WTC11 (cell line): ENCODE results near the gene TSC22D2. TPM values are rescaled to one million over a fixed set of nuclear protein-coding genes. Genes with fewer than 3 reads are reported as not detected.

Experiments
- ATAC-seq: fragments of 200-7000 bp; cut with Tn5 transposase; 2 replicates; pipeline ENCODE4 v1.10.0; 2021; ENCODE audit warnings: mild to moderate bottlenecking, moderate library complexity
- CTCF ChIA-PET: fragments of 300-600 bp; sonication (Branson Sonifier 250); formaldehyde crosslinking; loops from one replicate; lab custom pipeline; 2021; ENCODE audit warnings: antibody characterized with exemption; lab: Charles Lee
- POLR2A ChIA-PET: fragments of 350-600 bp; sonication (Branson Sonifier 250); formaldehyde crosslinking; loops from one replicate; lab custom pipeline; 2021; ENCODE audit warnings: antibody characterized with exemption; lab: Charles Lee
- DNase-seq: peaks from one replicate; pipeline ENCODE4 v3.0.0; 2021; ENCODE audit warnings: low spot score
- H3K27ac Mint-ChIP-seq: 2 replicates; pipeline ENCODE4 v1.8.0; 2021; ENCODE audit warnings: mixed read lengths
- H3K27me3 Mint-ChIP-seq: 2 replicates; pipeline ENCODE4 v1.8.0; 2021; ENCODE audit warnings: low read depth, mild to moderate bottlenecking, moderate library complexity, mixed read lengths
- H3K36me3 Mint-ChIP-seq: 2 replicates; pipeline ENCODE4 v1.8.0; 2021; ENCODE audit warnings: mixed read lengths
- H3K4me1 Mint-ChIP-seq: 2 replicates; pipeline ENCODE4 v1.8.0; 2022; ENCODE audit warnings: mixed read lengths
- H3K4me3 Mint-ChIP-seq: 2 replicates; pipeline ENCODE4 v1.8.0; 2021; ENCODE audit warnings: mild to moderate bottlenecking, moderate library complexity, mixed read lengths
- H3K9me3 Mint-ChIP-seq: 2 replicates; pipeline ENCODE4 v1.8.0; 2021; ENCODE audit warnings: mixed read lengths
- CBFB ChIP-seq: sonication (generic); formaldehyde crosslinking; IDR thresholded peaks from 2 replicates; pipeline ENCODE4 v1.8.1; 2022; ENCODE audit warnings: mild to moderate bottlenecking, low read depth, missing genetic modification reagents
- CDX4 ChIP-seq: fragments of 250-450 bp; sonication (Bioruptor Pico); IDR thresholded peaks from 2 replicates; pipeline ENCODE4 v1.9.0; 2021; ENCODE audit warnings: moderate library complexity, mild to moderate bottlenecking, inconsistent platforms, borderline replicate concordance
- CREM ChIP-seq: sonication (generic); formaldehyde crosslinking; IDR thresholded peaks from 2 replicates; pipeline ENCODE4 v1.8.1; 2022; ENCODE audit warnings: mild to moderate bottlenecking, missing genetic modification reagents, moderate library complexity
- CTCF ChIP-seq: fragments of 200-600 bp; IDR thresholded peaks from 2 replicates; pipeline ENCODE4 v1.8.0; 2022; ENCODE audit warnings: antibody characterized with exemption
- ELF4 ChIP-seq: sonication (generic); formaldehyde crosslinking; IDR thresholded peaks from 2 replicates; pipeline ENCODE4 v1.8.1; 2022; ENCODE audit warnings: low read depth, mild to moderate bottlenecking, moderate library complexity, missing genetic modification reagents
- FOXJ3 ChIP-seq: sonication (generic); formaldehyde crosslinking; IDR thresholded peaks from 2 replicates; pipeline ENCODE4 v1.9.0; 2021; ENCODE audit warnings: missing genetic modification reagents, mild to moderate bottlenecking, borderline replicate concordance
- JUN ChIP-seq: sonication (generic); formaldehyde crosslinking; IDR thresholded peaks from 2 replicates; pipeline ENCODE4 v1.8.0; 2023; ENCODE audit warnings: mild to moderate bottlenecking, missing genetic modification reagents
- KAT7 ChIP-seq: sonication (generic); formaldehyde crosslinking; IDR thresholded peaks from 2 replicates; pipeline ENCODE4 v1.8.1; 2023; ENCODE audit warnings: missing genetic modification reagents, mild to moderate bottlenecking, borderline replicate concordance
- MYBL2 ChIP-seq: sonication (generic); formaldehyde crosslinking; IDR thresholded peaks from 2 replicates; pipeline ENCODE4 v1.8.1; 2023; ENCODE audit warnings: mild to moderate bottlenecking, moderate library complexity, missing genetic modification reagents
- OVOL2 ChIP-seq: fragments of 250-450 bp; sonication (Bioruptor Pico); IDR thresholded peaks from 2 replicates; pipeline ENCODE4 v1.9.0; 2021; ENCODE audit warnings: mild to moderate bottlenecking, borderline replicate concordance
- PREB ChIP-seq: sonication (generic); formaldehyde crosslinking; IDR thresholded peaks from 2 replicates; pipeline ENCODE4 v1.8.1; 2022; ENCODE audit warnings: mild to moderate bottlenecking, missing genetic modification reagents, moderate library complexity, borderline replicate concordance
- TCF7 ChIP-seq: sonication (generic); formaldehyde crosslinking; IDR thresholded peaks from 2 replicates; pipeline ENCODE4 v1.8.0; 2022; ENCODE audit warnings: mild to moderate bottlenecking, low read depth, missing genetic modification reagents, moderate library complexity
- TP53 ChIP-seq: sonication (generic); formaldehyde crosslinking; IDR thresholded peaks from 2 replicates; pipeline ENCODE4 v1.8.1; 2023; ENCODE audit warnings: mild to moderate bottlenecking, missing genetic modification reagents
- ZNF121 ChIP-seq: sonication (generic); formaldehyde crosslinking; IDR thresholded peaks from 2 replicates; pipeline ENCODE4 v1.8.0; 2023; ENCODE audit warnings: missing genetic modification reagents
- ZNF138 ChIP-seq: sonication (generic); formaldehyde crosslinking; conservative IDR thresholded peaks from 2 replicates; pipeline ENCODE4 v1.8.1; 2022; ENCODE audit warnings: mild to moderate bottlenecking, moderate library complexity, missing genetic modification reagents
- ZNF232 ChIP-seq: sonication (generic); formaldehyde crosslinking; IDR thresholded peaks from 2 replicates; pipeline ENCODE4 v1.8.0; 2022; ENCODE audit warnings: mild to moderate bottlenecking, missing genetic modification reagents
- ZNF532 ChIP-seq: fragments of 250-450 bp; sonication (Bioruptor Pico); IDR thresholded peaks from 2 replicates; pipeline ENCODE4 v1.9.0; 2021; ENCODE audit warnings: mild to moderate bottlenecking, borderline replicate concordance
- total RNA-seq: library from RNA; stranded (reverse); gene quantifications from 3 replicates; pipeline ENCODE4 v1.2.3, GENCODE V29; 2021
- TF ChIP-seq, protein P1 (sequence below): sonication (generic); formaldehyde crosslinking; IDR thresholded peaks from 2 replicates; pipeline ENCODE4 v1.8.0; 2022; ENCODE audit warnings: mild to moderate bottlenecking, missing genetic modification reagents
- TF ChIP-seq, protein P2 (sequence below): sonication (generic); formaldehyde crosslinking; IDR thresholded peaks from 2 replicates; pipeline ENCODE4 v1.8.0; 2023; ENCODE audit warnings: mild to moderate bottlenecking, missing genetic modification reagents
- TF ChIP-seq, protein P3 (sequence below): sonication (generic); formaldehyde crosslinking; conservative IDR thresholded peaks from 2 replicates; pipeline ENCODE4 v1.8.1; 2022; ENCODE audit warnings: mild to moderate bottlenecking, missing genetic modification reagents
- TF ChIP-seq, protein P4 (sequence below): sonication (generic); formaldehyde crosslinking; IDR thresholded peaks from 2 replicates; pipeline ENCODE4 v1.8.0; 2022; ENCODE audit warnings: mild to moderate bottlenecking, missing genetic modification reagents
- TF ChIP-seq, protein P5 (sequence below): fragments of 250-450 bp; sonication (Bioruptor Pico); IDR thresholded peaks from 2 replicates; pipeline ENCODE4 v1.9.0; 2021; ENCODE audit warnings: mild to moderate bottlenecking

The TSC22D2 gene
- total RNA-seq, 1 experiment from 2014 or later, result 24.0 TPM

GRCh38 chr3:150419959-150420358 lies 11.9 kb downstream of the TSC22D2 start:
- H3K36me3 Mint-ChIP-seq, result no peaks in the 10 kb centered on the region
- no peak for ATAC-seq
- no peak for DNase-seq
- H3K4me1 Mint-ChIP-seq, result peaks cover 19% of the 10 kb centered on the region
- no peaks in the 10 kb centered on the region for H3K27me3 Mint-ChIP-seq
- POLR2A ChIA-PET, result no interaction called here
- CTCF ChIA-PET, result no interaction called here
- no peak overlapping the region for H3K27ac Mint-ChIP-seq
- no peak overlapping the region for H3K4me3 Mint-ChIP-seq
- TF ChIP-seq MYBL2 (CRISPR knock-in tag) (no peak), CREM (CRISPR knock-in tag) (no peak), ELF4 (no peak), TP53 (CRISPR knock-in tag) (no peak), PREB (CRISPR knock-in tag) (no peak), ZNF532 (no peak), ZNF138 (CRISPR knock-in tag) (no peak), TCF7 (CRISPR knock-in tag) (no peak), OVOL2 (no peak), CBFB (no peak), CTCF (no peak), KAT7 (CRISPR knock-in tag) (no peak)
- TF ChIP-seq, protein P1, sequence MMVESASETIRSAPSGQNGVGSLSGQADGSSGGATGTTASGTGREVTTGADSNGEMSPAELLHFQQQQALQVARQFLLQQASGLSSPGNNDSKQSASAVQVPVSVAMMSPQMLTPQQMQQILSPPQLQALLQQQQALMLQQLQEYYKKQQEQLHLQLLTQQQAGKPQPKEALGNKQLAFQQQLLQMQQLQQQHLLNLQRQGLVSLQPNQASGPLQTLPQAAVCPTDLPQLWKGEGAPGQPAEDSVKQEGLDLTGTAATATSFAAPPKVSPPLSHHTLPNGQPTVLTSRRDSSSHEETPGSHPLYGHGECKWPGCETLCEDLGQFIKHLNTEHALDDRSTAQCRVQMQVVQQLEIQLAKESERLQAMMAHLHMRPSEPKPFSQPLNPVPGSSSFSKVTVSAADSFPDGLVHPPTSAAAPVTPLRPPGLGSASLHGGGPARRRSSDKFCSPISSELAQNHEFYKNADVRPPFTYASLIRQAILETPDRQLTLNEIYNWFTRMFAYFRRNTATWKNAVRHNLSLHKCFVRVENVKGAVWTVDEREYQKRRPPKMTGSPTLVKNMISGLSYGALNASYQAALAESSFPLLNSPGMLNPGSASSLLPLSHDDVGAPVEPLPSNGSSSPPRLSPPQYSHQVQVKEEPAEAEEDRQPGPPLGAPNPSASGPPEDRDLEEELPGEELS (CRISPR knock-in tag), result no peak
- TF ChIP-seq, protein P2, sequence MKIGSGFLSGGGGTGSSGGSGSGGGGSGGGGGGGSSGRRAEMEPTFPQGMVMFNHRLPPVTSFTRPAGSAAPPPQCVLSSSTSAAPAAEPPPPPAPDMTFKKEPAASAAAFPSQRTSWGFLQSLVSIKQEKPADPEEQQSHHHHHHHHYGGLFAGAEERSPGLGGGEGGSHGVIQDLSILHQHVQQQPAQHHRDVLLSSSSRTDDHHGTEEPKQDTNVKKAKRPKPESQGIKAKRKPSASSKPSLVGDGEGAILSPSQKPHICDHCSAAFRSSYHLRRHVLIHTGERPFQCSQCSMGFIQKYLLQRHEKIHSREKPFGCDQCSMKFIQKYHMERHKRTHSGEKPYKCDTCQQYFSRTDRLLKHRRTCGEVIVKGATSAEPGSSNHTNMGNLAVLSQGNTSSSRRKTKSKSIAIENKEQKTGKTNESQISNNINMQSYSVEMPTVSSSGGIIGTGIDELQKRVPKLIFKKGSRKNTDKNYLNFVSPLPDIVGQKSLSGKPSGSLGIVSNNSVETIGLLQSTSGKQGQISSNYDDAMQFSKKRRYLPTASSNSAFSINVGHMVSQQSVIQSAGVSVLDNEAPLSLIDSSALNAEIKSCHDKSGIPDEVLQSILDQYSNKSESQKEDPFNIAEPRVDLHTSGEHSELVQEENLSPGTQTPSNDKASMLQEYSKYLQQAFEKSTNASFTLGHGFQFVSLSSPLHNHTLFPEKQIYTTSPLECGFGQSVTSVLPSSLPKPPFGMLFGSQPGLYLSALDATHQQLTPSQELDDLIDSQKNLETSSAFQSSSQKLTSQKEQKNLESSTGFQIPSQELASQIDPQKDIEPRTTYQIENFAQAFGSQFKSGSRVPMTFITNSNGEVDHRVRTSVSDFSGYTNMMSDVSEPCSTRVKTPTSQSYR (CRISPR knock-in tag), result no peak
- TF ChIP-seq, all 79 proteins: peak for 0
- H3K9me3 Mint-ChIP-seq, result no peaks in the 10 kb centered on the region

DNA sequence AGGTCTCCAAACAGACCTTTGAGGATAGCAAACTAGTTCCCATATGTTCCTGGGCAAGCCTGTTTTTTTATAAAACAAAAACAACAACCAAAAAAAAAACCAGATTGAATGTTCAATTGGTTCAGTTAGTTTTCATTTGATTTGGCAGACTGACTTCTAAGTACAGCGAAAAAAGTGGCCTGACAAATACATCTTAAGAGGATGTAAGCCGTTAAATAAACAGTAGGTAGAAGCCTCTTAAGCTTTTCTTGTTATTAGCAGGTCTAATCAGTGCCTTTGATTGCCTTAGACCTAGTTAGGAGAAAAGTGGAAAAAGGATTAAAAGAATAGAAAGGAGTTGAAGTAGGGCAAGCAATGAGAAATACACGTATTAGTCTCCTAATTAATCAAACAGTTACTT lies 13.2 kb downstream of the TSC22D2 start:
- ChIA-PET CTCF (interaction anchor here (1.1 kb wide), 1 partner anchor 11 kb away, joined by 3 read pairs; no protein-coding TSS in a partner anchor), POLR2A (no interaction called here)
- H3K27ac Mint-ChIP-seq, result no peak overlapping the region
- no peak for ATAC-seq
- no peaks in the 10 kb centered on the region for H3K27me3 Mint-ChIP-seq
- H3K9me3 Mint-ChIP-seq, result no peaks in the 10 kb centered on the region
- peaks cover 19% of the 10 kb centered on the region for H3K4me1 Mint-ChIP-seq
- H3K36me3 Mint-ChIP-seq, result no peaks in the 10 kb centered on the region
- DNase-seq, result no peak
- H3K4me3 Mint-ChIP-seq, result no peak overlapping the region
- TF ChIP-seq CDX4 (CRISPR knock-in tag) (no peak), FOXJ3 (no peak), TCF7 (CRISPR knock-in tag) (no peak), JUN (CRISPR knock-in tag) (no peak), ZNF232 (CRISPR knock-in tag) (no peak), ZNF121 (CRISPR knock-in tag) (no peak)
- TF ChIP-seq, protein P3, sequence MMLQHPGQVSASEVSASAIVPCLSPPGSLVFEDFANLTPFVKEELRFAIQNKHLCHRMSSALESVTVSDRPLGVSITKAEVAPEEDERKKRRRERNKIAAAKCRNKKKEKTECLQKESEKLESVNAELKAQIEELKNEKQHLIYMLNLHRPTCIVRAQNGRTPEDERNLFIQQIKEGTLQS (CRISPR knock-in tag), result no peak
- TF ChIP-seq, protein P4, sequence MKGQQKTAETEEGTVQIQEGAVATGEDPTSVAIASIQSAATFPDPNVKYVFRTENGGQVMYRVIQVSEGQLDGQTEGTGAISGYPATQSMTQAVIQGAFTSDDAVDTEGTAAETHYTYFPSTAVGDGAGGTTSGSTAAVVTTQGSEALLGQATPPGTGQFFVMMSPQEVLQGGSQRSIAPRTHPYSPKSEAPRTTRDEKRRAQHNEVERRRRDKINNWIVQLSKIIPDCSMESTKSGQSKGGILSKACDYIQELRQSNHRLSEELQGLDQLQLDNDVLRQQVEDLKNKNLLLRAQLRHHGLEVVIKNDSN (CRISPR knock-in tag), result no peak
- TF ChIP-seq, protein P5, sequence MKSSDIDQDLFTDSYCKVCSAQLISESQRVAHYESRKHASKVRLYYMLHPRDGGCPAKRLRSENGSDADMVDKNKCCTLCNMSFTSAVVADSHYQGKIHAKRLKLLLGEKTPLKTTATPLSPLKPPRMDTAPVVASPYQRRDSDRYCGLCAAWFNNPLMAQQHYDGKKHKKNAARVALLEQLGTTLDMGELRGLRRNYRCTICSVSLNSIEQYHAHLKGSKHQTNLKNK (CRISPR knock-in tag), result no peak
